ENCODE results near the gene PLXNB3. TPM values are rescaled to one million over a fixed set of nuclear protein-coding genes. Genes with fewer than 3 reads are reported as not detected.
A peak's percentile ranks its signal among the peaks of the same experiment; 100 is the strongest.
"Not testable (repeated sequence)": the region's sequence is repeated elsewhere in the genome, so short reads cannot be mapped to it uniquely, and the experiment has no call there.

Gene PLXNB3
- polyA plus RNA-seq, 1 donor, result 5.0 TPM

DNA sequence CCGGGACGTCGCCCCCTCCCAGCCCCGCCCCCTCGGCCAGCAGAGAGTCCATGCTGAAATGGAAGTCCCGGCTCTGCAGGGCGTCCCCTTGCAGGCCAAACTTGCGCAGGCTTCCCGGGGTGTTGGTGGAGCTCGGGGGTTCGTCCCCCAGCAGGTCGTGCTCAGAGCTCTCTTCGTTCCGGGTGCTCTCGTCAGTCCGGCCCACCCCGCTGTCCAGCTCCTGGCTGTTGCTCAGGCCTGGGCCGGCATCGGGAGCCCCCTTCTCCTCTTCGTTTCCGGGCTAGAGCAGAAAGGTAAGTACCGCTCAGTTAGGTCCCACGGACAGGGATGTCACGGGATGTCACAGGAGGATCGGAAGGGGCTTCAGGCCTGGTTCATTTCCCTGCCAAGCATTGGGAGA, 40.6 kb downstream of the PLXNB3 start:
- DNase-seq, result no peak
- Histone ChIP-seq H3K27ac (ENCODE audit: low read length) (no peak overlapping the region), H3K4me1 (ENCODE audit: control insufficient read depth, insufficient read depth, low read length) (no peaks in the 10 kb centered on the region), H3K36me3 (ENCODE audit: control insufficient read depth, insufficient read depth, low read length) (no peaks in the 10 kb centered on the region), H3K9me3 (ENCODE audit: control insufficient read depth, low read depth, low read length) (no peaks in the 10 kb centered on the region), H3K4me3 (ENCODE audit: low read length) (no peak overlapping the region), H3K27me3 (ENCODE audit: control insufficient read depth, insufficient read depth, low read length) (no peaks in the 10 kb centered on the region)
- no CpG with 5 or more reads among the region's 25 CpGs for WGBS (ENCODE audit: insufficient coverage, low lambda C conversion rate)

GRCh38 chrX:153805436-153805835, 41.4 kb downstream of the PLXNB3 start:
- no peaks in the 10 kb centered on the region for H3K36me3 ChIP-seq (ENCODE audit: control insufficient read depth, insufficient read depth, low read length)
- H3K27me3 ChIP-seq (ENCODE audit: control insufficient read depth, insufficient read depth, low read length), result no peaks in the 10 kb centered on the region
- no peaks in the 10 kb centered on the region for H3K9me3 ChIP-seq (ENCODE audit: control insufficient read depth, low read depth, low read length)
- H3K27ac ChIP-seq (ENCODE audit: low read length), result no peak overlapping the region
- no peaks in the 10 kb centered on the region for H3K4me1 ChIP-seq (ENCODE audit: control insufficient read depth, insufficient read depth, low read length)
- no CpG with 5 or more reads among the region's 13 CpGs for WGBS (ENCODE audit: insufficient coverage, low lambda C conversion rate)
- no peak overlapping the region for H3K4me3 ChIP-seq (ENCODE audit: low read length)
- DNase-seq, result no peak

- no peak overlapping the region for H3K27ac ChIP-seq (ENCODE audit: low read length)
- H3K27me3 ChIP-seq (ENCODE audit: control insufficient read depth, insufficient read depth, low read length), result no peaks in the 10 kb centered on the region
- H3K4me3 ChIP-seq (ENCODE audit: low read length), result no peak overlapping the region
- DNase-seq, result no peak
- WGBS (ENCODE audit: insufficient coverage, low lambda C conversion rate), result no CpG with 5 or more reads among the region's 28 CpGs
- no peaks in the 10 kb centered on the region for H3K4me1 ChIP-seq (ENCODE audit: control insufficient read depth, insufficient read depth, low read length)
- no peaks in the 10 kb centered on the region for H3K9me3 ChIP-seq (ENCODE audit: control insufficient read depth, low read depth, low read length)
- H3K36me3 ChIP-seq (ENCODE audit: control insufficient read depth, insufficient read depth, low read length), result no peaks in the 10 kb centered on the region
These were observed 43.0 kb downstream of the PLXNB3 start for GRCh38 chrX:153806999-153807575.

GRCh38 chrX:153807976-153808375, 43.9 kb downstream of the PLXNB3 start:
- H3K4me3 ChIP-seq (ENCODE audit: low read length), result no peak overlapping the region
- H3K4me1 ChIP-seq (ENCODE audit: control insufficient read depth, insufficient read depth, low read length), result no peaks in the 10 kb centered on the region
- H3K27me3 ChIP-seq (ENCODE audit: control insufficient read depth, insufficient read depth, low read length), result peaks cover 3% of the 10 kb centered on the region
- H3K27ac ChIP-seq (ENCODE audit: low read length), result no peak overlapping the region
- no peaks in the 10 kb centered on the region for H3K9me3 ChIP-seq (ENCODE audit: control insufficient read depth, low read depth, low read length)
- WGBS (ENCODE audit: insufficient coverage, low lambda C conversion rate), result no CpG with 5 or more reads among the region's 19 CpGs
- no peak for DNase-seq
- H3K36me3 ChIP-seq (ENCODE audit: control insufficient read depth, insufficient read depth, low read length), result no peaks in the 10 kb centered on the region

DNA sequence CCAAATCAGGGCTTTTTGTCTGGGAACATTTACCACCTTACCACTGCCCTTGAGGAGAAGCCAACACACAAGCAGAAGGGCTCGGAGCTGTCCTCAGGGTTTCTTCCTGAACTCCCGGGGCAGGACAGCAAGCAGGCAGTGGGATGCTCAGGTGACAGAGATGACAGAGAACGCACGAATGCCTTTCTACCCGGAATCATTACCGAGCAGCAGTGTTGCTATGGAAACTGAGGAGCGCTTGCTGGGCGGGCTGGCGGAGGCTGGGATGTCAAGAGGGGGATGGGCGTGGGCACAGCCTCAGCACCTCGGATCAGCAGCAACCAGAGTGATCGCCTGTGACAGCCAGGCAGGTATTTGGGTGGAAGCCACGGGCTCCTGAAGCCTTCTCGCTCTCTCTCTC, 48.2 kb downstream of the PLXNB3 start:
- Histone ChIP-seq H3K4me1 (ENCODE audit: control insufficient read depth, insufficient read depth, low read length) (no peaks in the 10 kb centered on the region), H3K36me3 (ENCODE audit: control insufficient read depth, insufficient read depth, low read length) (no peaks in the 10 kb centered on the region), H3K4me3 (ENCODE audit: low read length) (no peak overlapping the region), H3K9me3 (ENCODE audit: control insufficient read depth, low read depth, low read length) (no peaks in the 10 kb centered on the region), H3K27ac (ENCODE audit: low read length) (no peak overlapping the region), H3K27me3 (ENCODE audit: control insufficient read depth, insufficient read depth, low read length) (peaks cover 3% of the 10 kb centered on the region)
- DNase-seq, result no peak
- WGBS (ENCODE audit: insufficient coverage, low lambda C conversion rate), result no CpG with 5 or more reads among the region's 14 CpGs

DNA sequence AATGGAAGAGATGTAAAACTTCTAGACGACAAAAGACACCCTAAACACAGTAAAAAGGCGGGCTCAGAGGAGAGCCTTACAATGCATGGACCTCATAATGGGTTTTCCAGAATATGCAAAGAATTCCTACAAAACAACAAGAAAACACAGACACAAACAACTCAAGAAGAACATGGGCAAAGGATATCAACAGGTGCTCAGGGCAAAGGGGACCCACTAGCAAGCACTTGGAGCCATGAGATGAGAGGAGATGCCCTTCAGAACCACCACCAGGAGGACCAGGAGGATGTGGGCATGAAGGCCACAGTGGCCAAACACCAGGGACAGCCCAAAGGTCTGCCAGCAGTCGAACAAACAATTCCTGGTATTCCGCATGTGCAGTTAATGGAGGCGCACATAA, 49.1 kb downstream of the PLXNB3 start:
- no CpG with 5 or more reads among the region's 5 CpGs for WGBS (ENCODE audit: insufficient coverage, low lambda C conversion rate)
- no peak for DNase-seq
- Histone ChIP-seq H3K4me3 (ENCODE audit: low read length) (no peak overlapping the region), H3K27ac (ENCODE audit: low read length) (no peak overlapping the region), H3K9me3 (ENCODE audit: control insufficient read depth, low read depth, low read length) (no peaks in the 10 kb centered on the region), H3K4me1 (ENCODE audit: control insufficient read depth, insufficient read depth, low read length) (no peaks in the 10 kb centered on the region), H3K27me3 (ENCODE audit: control insufficient read depth, insufficient read depth, low read length) (peaks cover 3% of the 10 kb centered on the region), H3K36me3 (ENCODE audit: control insufficient read depth, insufficient read depth, low read length) (no peaks in the 10 kb centered on the region)

DNA sequence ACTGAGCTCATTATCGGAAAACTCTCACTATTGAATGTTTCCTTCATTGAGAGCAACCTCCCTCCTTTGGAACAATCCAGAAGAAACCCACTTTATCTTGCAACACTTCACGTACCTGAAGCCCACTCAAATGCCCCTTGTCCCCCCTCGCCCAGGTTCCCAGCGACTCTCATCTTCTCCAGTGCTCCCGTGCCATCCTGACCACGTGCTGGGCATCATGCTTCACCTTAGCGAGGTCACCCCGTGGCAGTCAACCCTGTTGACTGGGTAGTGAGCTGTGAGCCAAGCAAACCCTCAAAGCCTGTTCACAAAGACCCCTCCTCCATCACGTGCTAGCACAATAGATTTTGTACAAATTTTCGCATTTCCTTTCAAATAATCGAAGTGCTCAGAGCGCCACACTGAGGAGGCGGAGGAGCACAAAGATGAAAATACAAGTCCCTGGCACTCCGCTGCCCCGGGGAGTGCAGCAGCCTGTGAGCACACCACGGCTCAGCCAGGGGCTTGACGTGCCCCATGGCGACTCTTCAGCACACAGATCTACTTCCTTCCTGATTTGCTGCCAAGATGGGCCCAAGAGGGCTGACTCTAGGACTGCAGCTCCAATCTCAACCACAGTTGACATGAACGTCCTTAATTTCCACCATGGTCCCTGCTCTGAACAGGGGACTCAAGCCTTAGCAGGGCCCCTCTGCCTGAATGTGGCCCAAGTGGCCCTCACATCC, 50.7 kb downstream of the PLXNB3 start:
- H3K36me3 ChIP-seq (ENCODE audit: control insufficient read depth, insufficient read depth, low read length), result no peaks in the 10 kb centered on the region
- H3K9me3 ChIP-seq (ENCODE audit: control insufficient read depth, low read depth, low read length), result no peaks in the 10 kb centered on the region
- H3K27ac ChIP-seq (ENCODE audit: low read length), result no peak overlapping the region
- no peak for DNase-seq
- H3K27me3 ChIP-seq (ENCODE audit: control insufficient read depth, insufficient read depth, low read length), result peaks cover 9% of the 10 kb centered on the region
- no CpG with 5 or more reads among the region's 19 CpGs for WGBS (ENCODE audit: insufficient coverage, low lambda C conversion rate)
- peaks cover 4% of the 10 kb centered on the region for H3K4me1 ChIP-seq (ENCODE audit: control insufficient read depth, insufficient read depth, low read length)
- no peak overlapping the region for H3K4me3 ChIP-seq (ENCODE audit: low read length)

- Histone ChIP-seq H3K4me1 (ENCODE audit: control insufficient read depth, insufficient read depth, low read length) (peaks cover 4% of the 10 kb centered on the region), H3K9me3 (ENCODE audit: control insufficient read depth, low read depth, low read length) (no peaks in the 10 kb centered on the region), H3K4me3 (ENCODE audit: low read length) (no peak overlapping the region), H3K27me3 (ENCODE audit: control insufficient read depth, insufficient read depth, low read length) (peaks cover 10% of the 10 kb centered on the region), H3K36me3 (ENCODE audit: control insufficient read depth, insufficient read depth, low read length) (no peaks in the 10 kb centered on the region), H3K27ac (ENCODE audit: low read length) (no peak overlapping the region)
- no peak for DNase-seq
- WGBS (ENCODE audit: insufficient coverage, low lambda C conversion rate), result 100% methylated on average over 1 of the region's 25 CpGs
These were observed 53.0 kb downstream of the PLXNB3 start for GRCh38 chrX:153816831-153817690.

DNA sequence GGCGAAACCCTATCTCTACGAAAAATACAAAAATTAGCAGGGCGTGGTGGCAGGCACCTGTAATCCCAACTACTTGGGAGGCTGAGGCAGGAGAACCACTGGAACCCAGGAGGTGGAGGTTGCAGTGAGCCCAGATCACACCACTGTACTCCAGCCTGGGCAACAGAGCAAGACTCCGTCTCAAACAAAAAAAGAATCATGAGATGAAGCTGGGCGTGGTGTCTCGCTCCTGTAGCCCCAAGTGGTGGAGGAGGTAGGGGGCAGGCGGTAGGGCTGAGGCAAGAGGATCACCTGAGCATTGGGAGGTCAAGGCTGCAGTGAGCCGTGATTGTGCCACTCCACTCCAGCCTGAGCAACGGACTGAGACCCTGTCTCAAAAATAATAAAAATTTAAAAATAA, 54.0 kb downstream of the PLXNB3 start:
- not testable (repeated sequence) for H3K4me3 ChIP-seq (ENCODE audit: low read length); DNase-seq; H3K9me3 ChIP-seq (ENCODE audit: control insufficient read depth, low read depth, low read length); H3K27ac ChIP-seq (ENCODE audit: low read length); H3K27me3 ChIP-seq (ENCODE audit: control insufficient read depth, insufficient read depth, low read length); H3K4me1 ChIP-seq (ENCODE audit: control insufficient read depth, insufficient read depth, low read length); H3K36me3 ChIP-seq (ENCODE audit: control insufficient read depth, insufficient read depth, low read length)
- no CpG with 5 or more reads among the region's 9 CpGs for WGBS (ENCODE audit: insufficient coverage, low lambda C conversion rate)

DNA sequence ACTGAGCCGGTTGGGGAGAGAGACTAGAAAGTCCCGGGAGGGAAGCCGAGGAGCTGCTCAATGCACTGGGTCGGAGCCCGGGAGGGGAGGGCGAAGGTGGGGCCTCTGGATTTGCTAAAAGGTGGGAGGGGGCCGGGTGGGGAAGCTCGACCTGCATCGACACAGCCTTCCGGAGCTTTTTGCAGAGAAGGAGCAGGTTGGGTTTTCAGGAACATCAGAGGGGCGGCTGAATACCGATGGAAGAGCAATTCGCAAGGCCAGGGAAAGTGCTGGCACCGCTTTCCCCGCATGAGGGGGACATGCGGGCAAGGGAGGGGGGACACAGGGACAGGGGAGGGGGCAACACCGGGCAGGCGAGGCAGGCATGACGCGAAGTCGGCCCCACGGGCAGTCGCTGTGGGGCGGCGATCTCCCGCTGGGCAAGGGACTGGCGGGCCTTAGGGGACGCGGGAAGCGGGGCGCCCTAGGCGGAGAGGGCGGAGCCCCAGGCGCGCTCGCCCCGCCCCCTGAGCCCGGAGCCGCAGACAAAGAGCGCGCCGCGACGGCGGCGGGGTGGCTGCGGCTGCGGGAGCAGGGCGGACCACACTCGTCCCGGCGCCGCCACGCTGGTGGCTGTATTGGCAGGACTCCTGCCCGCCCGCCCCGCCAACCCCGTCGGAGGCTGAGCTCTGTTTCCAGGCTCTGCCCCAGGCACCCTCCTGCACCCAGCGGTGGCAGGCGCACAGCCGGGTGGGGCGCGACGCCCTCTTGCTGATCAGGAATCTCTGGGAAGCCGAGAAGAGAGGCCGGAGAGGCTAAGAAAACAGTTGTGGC, 54.7 kb downstream of the PLXNB3 start:
- WGBS (ENCODE audit: insufficient coverage, low lambda C conversion rate), result no CpG with 5 or more reads among the region's 67 CpGs
- H3K9me3 ChIP-seq (ENCODE audit: control insufficient read depth, low read depth, low read length), result no peaks in the 10 kb centered on the region
- H3K27ac ChIP-seq (ENCODE audit: low read length), result no peak overlapping the region
- no peaks in the 10 kb centered on the region for H3K36me3 ChIP-seq (ENCODE audit: control insufficient read depth, insufficient read depth, low read length)
- H3K4me1 ChIP-seq (ENCODE audit: control insufficient read depth, insufficient read depth, low read length), result peaks cover 4% of the 10 kb centered on the region
- peak overlapping the region; percentile 26 for H3K4me3 ChIP-seq (ENCODE audit: low read length)
- peaks cover 7% of the 10 kb centered on the region for H3K27me3 ChIP-seq (ENCODE audit: control insufficient read depth, insufficient read depth, low read length)
- peak in 1 of 2 donors; percentile 30 for DNase-seq

Data from large intestine (tissue), 3 donors.